GM19468 (cell line): ENCODE data around the gene TMPRSS9.
A peak's percentile ranks its signal among the peaks of the same experiment; 100 is the strongest.
"Not testable (repeated sequence)": the region's sequence is repeated elsewhere in the genome, so short reads cannot be mapped to it uniquely, and the experiment has no call there.

Source experiments
- ATAC-seq: cut with Tn5 transposase; IDR thresholded peaks from one replicate; pipeline ENCODE4 v1.9.1; 2021; ENCODE audit warnings: mild to moderate bottlenecking, moderate library complexity, moderate number of reproducible peaks; ENCODE audit not compliant: unreplicated experiment; ENCODE audit errors: extremely low read depth

TMPRSS9 gene

DNA sequence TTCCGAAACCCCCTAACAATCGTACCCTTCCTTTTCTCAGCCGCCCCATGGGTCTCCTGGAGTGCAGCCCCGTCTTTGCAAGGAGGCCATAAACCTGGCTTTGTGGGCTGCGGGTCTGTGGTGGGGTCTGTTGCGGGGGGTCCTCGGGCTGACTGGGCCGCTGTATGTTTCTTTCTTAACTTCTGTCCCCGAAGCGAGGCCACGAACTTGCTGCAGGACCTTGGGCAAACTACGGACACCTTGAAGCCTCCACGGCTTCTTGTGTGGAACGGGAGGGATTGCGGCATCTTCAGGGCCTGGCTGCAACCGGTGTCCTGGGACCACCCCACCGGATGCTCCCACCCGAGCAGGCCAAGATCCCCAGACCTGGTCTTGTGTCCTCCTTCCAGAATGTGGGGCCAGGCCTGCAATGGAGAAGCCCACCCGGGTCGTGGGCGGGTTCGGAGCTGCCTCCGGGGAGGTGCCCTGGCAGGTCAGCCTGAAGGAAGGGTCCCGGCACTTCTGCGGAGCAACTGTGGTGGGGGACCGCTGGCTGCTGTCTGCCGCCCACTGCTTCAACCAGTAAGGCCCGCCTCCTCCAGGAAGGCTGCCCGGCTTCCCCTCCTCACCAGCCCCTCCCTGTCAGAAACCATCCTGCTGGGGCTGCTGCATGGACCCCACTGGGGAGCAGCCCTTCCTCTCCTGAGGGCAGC, 55.4 kb downstream of the TMPRSS9 start:
- no peak for ATAC-seq

DNA sequence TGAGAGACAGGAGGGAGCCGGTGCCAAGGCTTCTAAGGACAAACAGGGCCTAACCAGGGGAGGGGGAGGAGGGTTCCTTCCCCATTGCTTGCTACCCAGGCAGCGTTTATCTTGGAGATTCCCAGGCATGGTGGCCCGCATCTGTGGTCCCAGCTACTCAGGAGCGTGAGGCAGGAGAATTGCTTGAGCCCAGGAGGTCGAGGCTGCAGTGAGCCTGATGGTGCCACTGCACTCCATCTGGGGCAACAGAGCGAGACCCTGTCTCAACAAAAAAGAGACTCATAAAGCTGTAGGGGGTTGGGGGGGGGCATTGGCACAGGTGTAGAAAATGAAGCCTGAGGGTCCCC, 55.9 kb downstream of the TMPRSS9 start:
- ATAC-seq, result no peak

DNA sequence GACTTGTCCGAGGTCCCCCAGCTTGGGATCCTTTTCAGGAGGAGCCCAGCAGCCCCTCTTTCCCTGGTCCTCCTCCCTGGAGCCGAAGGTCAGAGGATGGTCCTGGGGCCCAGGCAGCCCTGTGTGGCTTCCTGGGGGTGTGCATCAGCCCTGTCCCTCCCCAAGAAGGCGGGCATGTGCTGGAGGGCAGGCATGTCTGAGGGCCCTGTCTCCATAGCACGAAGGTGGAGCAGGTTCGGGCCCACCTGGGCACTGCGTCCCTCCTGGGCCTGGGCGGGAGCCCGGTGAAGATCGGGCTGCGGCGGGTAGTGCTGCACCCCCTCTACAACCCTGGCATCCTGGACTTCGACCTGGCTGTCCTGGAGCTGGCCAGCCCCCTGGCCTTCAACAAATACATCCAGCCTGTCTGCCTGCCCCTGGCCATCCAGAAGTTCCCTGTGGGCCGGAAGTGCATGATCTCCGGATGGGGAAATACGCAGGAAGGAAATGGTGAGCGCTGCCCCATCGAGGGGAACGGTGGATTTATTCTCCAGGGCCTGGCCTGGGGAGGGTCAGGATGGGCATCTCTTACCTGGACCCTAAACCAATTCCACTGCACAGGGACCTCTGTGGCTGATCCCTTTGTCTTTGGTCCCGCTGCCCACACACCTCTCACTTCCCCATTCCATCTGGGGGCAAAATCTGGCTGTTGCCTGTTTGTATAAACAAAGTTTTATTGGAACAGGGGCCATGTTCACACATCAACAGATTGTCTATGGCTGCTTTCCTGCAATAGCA, 56.4 kb downstream of the TMPRSS9 start:
- no peak for ATAC-seq

DNA sequence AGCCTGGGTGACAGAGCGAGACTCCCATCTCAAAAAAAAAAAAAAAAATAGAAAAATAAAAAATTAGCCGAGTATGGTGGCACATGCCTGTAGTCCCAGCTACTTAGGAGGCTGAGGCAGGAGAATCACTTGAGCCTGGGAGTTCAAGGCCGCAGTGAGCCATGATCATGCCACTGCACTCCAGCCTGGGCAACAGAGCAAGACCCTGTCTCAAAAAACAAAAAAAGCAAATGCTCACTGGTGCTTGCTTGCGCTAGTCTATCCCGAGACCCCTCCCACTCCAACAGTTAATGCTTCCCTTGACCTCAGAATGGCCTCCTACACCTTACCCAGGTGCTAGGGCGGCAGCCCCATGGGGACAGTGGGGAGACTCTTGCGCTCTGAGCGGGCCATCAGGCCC, 57.4 kb downstream of the TMPRSS9 start:
- not testable (repeated sequence) for ATAC-seq

DNA sequence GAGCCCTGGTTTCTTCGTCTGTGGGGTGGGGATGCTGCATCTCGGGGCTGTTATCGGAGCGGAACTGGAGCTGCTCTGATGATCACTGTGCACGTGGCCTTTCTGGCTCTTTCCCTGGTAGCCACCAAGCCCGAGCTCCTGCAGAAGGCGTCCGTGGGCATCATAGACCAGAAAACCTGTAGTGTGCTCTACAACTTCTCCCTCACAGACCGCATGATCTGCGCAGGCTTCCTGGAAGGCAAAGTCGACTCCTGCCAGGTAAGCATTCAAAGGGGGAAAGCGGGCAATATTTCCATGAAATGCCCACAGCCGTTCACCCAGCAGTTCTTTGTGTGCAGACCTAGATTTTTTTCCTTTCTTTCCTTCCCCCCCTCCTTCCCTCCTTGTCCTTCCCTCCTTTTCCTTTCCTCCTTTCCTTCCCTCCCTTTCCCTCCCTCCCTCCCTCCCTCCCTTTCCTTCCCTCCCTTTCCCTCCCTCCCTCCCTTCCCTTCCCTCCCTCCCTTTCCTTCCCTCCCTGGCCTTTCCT, 57.9 kb downstream of the TMPRSS9 start:
- ATAC-seq, result no peak

DNA sequence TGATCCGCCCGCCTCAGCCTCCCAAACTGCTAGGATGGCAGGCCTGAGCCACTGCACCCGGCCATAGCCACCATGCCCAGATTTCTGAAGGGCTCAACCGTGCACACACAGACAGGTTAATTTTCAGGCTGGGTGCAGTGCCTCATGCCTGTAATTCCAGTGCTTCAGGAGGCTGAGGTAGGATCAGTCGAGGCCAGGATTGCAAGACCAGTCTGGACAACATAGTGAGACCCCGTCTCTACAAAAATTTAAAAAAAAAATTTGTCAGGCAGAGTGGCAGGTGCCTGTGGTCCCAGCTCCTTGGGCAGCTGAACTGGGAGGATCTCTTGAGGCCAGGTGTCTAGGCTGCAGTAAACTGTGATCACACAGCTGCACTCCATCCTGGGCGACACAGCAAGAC, 59.7 kb downstream of the TMPRSS9 start:
- ATAC-seq, result no peak

DNA sequence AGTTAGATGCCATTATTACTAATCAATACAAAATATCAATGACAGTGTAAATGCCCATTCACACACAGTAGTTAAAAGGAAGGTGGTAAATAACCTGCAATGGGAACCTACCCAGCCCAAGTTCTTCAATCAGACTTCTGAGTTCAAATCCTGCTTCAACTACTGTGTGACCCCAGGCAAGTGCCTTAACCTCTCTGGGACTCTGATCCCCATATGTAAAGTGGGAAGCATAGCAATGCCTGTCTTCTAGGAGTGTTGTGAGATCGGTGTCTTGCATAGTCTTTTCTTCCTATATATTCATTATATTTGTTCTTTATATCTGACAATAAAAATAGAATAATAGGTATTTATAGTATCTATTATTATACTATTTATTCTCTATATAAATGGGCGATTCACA, 60.4 kb downstream of the TMPRSS9 start:
- no peak for ATAC-seq

DNA sequence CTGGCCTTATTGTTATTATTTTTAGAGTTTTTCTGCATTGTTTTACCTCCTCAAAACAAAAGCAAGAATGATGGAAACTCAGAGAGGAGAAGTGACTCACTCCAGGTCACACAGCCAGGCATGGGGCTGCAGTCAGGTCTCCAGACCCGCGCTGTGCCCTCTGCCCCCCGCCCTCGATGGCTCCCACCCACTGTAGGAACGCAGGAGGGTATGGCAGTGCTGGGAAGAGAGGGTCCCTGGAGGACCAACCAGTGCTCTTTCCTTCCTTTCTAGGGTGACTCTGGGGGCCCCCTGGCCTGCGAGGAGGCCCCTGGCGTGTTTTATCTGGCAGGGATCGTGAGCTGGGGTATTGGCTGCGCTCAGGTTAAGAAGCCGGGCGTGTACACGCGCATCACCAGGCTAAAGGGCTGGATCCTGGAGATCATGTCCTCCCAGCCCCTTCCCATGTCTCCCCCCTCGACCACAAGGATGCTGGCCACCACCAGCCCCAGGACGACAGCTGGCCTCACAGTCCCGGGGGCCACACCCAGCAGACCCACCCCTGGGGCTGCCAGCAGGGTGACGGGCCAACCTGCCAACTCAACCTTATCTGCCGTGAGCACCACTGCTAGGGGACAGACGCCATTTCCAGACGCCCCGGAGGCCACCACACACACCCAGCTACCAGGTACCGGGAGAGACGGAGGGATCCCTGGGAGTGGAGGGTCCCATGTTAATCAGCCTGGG, 61.7 kb downstream of the TMPRSS9 start:
- ATAC-seq, result no peak

DNA sequence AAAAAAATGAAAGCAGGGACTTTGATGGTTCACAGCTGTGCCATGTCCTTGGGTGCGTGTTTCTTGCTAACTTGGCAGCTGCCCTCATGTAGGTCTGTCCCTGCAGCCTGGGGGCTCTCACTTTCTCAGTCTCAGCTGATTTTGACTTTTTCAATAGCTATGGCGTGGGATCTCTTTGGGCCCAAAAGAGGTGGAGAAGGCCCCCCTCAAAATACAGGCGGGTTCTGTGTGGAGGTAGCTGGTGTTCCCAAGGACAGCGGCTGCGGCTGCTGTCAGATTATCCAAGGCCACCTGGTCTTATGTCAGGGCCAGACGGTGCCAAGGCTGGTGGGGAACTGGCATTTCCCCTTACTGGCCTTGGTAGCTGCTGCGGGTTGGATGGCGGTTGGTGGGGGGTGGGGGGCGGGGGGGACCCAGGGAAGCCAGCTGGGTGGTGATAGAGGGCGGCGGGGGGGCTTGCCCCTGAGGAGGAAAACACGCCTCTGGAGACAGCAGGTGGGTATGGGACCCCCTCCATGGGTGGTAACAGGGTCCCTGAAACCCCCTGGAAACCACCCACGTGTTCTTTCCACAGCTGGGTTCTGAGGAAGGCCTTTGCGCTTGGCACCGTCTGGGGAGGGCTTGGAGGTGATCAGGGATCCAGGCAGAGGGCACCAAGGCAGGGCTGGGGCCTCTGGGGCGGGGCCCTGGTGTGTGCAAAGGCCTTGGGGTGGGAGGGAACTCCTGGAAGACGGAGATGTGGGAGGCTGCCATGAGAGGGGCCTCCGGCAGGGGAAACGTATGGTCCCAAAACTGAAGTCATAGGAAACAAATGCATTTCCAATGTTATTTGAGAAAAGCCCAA, 63.2 kb downstream of the TMPRSS9 start:
- no peak for ATAC-seq

DNA sequence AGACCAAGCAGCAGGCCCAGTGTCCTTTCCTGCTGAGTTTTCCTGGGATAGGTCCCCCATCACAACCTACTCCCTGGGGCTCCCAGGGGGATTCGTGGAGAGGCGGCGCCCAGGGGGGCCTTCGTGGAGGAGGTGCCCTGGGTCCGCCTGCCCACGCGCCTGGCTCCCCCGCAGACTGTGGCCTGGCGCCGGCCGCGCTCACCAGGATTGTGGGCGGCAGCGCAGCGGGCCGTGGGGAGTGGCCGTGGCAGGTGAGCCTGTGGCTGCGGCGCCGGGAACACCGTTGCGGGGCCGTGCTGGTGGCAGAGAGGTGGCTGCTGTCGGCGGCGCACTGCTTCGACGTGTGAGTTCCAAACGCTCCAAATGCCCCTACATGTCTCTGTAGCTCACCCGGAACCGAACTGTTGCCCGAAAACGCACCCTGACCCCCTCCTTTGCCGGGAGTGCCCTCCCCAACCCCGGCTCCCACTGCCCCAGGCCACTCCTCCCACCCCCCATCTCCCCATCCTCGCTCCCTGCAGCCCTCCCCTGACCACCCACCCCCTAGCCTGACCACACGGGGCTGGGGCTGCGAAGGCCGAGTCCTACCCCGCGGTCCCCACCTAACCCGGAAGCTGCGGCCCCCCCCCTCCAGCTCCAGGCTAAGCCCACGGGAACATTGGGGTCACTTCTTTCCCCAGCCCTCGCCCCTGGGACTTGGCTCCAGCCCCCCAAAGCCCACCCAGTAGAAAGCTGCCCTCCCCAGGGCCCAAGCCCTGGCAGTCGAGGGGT, 64.0 kb downstream of the TMPRSS9 start:
- no peak for ATAC-seq

DNA sequence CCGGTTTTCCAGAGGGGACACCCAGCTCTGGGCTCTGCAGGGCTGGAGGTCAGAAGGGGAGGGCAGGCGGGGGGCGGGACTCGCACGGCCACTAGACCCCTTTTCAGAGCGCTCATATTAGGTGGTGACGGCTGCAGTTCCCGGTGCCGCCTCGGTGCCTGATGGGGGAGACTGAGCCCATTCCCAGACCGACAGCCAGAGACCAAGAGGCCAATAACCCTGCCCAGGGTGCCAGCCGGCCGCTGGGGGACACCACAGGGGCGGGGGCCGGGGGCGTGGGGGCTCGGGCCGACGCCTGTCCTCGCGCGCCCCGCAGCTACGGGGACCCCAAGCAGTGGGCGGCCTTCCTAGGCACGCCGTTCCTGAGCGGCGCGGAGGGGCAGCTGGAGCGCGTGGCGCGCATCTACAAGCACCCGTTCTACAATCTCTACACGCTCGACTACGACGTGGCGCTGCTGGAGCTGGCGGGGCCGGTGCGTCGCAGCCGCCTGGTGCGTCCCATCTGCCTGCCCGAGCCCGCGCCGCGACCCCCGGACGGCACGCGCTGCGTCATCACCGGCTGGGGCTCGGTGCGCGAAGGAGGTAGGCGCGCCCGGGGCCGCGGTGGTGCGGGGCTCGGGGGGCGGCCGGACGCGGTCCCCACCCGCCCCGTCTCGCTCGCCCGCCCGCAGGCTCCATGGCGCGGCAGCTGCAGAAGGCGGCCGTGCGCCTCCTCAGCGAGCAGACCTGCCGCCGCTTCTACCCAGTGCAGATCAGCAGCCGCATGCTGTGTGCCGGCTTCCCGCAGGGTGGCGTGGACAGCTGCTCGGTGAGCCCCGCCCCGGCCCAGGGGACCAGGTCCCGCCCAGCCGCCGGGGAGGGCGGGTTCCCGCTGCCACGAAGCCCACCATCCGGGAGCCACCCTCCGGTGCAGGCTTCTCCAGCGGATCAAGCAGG, 64.9 kb downstream of the TMPRSS9 start:
- no peak for ATAC-seq

DNA sequence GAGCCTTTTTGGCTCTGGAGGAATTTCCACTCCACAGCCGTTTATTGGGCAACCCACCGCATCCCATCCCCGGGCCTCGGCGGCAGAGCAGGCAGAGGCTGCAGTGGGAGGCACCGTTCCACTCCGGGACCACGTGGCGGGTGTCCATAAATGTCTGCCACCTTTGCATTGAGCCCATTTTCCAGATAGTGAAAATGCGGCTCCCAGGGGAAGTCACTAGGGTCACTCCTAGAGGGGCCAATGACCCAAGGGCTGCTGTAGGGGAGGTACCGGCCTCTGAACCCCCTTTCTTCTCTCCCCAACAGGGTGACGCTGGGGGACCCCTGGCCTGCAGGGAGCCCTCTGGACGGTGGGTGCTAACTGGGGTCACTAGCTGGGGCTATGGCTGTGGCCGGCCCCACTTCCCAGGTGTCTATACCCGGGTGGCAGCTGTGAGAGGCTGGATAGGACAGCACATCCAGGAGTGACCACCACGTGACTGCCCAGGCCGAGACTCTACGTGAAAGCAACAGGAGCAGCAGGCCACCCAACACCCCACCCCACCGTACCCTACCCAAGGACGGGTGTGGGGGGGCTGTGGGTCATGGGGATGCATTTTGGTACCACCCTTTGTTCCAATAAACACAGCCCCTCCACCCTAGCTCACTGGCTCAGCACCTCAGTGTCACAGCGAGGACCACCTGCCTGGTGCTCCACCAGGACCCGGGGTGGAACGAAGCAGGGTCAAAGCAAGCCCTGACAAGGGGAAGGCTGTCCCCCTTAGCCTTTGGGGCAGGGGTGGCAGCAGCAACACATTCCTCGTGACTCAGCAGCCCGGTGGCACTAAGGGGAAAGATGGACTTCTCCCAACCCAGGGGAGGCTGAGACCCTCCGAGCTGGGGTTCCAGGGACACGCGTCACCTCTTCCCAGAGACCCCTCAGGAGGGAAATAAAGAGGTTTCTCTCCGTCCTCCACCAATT, 65.8 kb downstream of the TMPRSS9 start:
- ATAC-seq, result no peak

DNA sequence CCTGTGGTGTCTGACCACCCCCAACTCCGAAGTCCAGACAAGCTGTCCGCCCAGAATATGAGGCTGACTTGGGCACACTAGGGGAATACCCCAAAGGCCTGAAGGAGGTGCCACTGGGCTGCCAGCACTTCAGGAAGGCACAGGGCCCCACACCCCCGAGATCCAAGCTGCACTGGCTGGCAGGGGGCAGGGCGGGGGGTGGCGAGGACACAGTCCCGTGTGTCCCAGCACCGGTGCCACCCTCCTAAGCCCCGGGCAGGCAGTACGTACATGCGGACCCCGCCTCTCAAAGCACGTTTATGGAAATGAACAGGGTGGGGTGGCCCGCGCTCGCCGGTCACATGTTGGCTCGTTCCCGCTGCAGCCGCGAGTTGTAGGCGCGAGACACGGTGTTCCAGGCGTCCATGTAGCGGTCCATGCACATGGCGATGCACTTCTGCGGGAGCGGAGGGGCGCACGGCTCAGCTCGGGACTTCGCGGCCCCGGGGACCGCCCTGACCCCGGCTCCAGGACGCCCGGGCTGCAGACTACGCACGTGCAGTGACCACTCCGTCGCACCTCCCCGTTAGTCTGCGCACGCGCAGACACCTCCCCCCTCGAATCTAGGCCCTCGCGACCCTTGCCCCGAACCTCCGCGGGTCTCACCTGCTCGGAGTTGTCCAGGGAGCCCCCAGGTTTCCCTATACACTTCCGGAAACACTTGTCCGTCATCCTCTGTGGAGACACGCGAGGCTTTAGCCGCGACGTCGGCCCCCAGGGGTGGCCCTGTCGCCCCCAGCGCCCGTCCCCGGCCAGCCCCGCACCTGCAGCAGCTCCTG, 66.8 kb downstream of the TMPRSS9 start:
- ATAC-seq, result no peak

DNA sequence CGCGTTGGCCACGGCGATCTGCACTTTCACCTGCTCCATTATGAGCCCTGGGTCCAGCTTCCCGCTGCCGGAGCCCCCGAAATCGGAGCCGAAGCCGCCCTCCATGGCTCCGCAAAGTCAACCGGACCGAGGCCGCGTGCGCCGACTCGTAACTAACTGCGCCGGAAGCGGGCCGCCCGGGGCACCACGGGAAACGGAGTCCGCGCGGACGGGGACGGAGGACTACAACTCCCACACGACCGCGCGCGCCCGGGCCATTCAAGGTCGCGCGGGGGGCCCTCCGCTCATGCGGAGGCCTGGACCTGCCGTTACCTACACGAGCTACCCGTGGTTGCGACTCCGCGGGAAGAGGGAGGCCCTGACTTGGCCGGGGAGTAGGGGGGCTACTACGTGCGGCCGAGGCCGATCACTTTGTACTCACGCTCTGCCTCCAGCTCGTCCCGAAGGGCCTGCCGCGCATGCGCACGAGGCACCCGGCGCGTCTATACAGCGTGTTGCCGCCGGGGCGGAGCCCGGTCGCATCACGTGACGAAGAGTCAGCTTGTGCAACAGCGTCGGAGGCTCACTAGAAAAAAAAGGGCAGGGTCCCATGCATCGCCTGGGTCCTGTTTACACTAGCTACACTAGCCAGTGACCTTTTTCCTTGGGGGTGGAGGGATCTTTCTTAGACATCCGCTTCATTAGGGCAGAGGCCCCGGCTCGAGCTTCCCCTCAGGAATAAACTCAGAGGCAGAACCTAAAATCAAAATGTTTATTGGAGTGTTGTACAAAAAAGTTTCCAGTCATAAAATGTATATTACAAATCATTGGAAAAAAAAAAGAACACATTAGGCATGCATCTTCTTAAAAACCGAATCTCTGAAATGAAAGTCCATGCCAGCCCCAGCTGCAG, 67.6 kb downstream of the TMPRSS9 start, which contains the start of gene TIMM13:
Gene TIMM13, minus strand, starts transcription at position 158 of the 892 bp plus-strand sequence. Its CDS starts 53 bp downstream, at position 105.
- peak; percentile 52 for ATAC-seq

DNA sequence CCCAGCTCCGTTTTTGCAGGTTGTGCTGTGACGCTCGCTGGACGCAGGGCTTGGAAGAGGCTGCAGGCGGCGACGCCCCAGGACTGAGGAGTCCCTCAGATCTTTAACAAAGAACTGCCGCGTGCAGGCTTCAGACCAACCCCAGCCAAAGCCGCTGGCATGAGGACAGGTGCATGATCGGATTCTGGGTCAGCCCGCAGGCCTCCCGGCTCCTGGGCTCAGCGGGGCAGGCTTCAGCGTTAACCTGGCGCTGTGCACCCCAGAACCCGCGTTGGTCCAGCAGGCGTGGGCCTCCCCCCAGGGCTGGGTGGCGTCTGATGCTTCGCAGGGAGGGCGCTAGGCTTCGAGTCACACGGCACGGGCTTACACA, 68.2 kb downstream of the TMPRSS9 start:
- ATAC-seq, result no peak
